Activated effector memory CD4-positive, alpha-beta T cell treated with Interleukin-2 at 50 U/mL for 16 hours (primary cell): Measurements from ENCODE around the gene IDH2.
A peak's percentile ranks its signal among the peaks of the same experiment; 100 is the strongest.

Source experiments
- DNase-seq: peaks from one replicate; pipeline ENCODE4 v3.0.0-alpha.2; 2020

Gene IDH2

DNA sequence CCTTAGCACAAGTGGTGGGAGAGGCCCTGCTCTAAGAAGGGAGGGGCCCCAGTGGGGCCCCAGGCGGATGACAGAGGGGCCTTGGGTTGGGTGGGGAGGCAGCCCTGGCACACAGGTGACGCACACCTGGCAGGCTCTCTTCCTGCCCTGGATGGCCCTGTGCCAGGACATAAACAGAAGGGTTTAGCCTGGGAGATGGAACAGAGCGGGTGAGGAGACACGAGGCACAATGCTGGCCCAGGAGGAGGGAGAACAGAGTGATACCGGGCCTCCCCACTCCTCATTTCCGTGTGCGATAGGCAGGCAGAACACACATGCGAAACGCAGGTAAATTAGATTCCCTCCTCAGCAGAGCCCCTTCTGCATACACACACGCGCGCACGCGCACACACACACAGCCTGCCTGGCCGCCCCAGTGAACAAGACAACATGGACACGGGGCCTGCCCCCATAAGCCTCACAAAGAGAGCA is 39.8 kb downstream of the IDH2 start:
- DNase-seq: peak; percentile 30

DNA sequence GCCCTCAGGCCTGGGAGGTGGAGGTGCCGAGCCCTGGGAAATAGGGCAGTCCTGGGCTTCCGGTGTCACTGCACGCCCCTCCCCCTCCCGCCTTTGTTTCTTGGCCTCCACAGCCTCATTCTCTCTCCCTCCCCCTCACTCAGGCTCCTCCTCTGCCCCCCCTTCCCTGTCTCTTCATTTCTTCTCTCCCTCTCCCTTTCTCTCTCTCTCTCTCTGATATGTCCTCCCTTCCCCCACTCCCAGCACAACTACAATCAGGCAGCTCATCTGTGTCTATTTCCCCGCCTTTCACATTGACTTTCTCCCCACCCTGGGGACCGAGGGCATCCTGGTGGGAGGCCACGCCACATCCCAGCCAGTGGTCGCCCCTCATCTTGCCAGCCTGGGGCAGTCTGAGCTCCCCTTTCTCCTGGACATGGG is 40.2 kb downstream of the IDH2 start:
- DNase-seq: peak; percentile 41

DNA sequence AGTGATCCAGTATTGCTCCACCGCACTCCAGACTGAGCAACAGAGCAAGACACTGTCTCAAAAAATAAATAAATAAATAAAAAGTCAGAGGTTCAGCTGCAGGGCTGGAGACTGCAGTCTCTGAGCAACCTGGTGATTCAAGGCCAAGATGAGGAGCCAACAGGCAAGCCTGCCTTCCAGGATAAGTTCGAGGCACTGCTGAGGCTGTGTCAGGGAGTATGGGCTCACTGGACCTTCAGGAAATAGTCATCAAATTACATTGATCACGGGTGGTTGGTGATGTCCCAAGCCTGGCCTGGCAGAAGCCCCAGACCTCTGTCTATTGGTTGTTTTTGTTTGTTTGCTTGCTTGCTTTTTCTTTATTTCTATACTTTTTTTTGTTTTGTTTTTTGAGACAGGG is 41.5 kb downstream of the IDH2 start:
- no peak for DNase-seq

DNA sequence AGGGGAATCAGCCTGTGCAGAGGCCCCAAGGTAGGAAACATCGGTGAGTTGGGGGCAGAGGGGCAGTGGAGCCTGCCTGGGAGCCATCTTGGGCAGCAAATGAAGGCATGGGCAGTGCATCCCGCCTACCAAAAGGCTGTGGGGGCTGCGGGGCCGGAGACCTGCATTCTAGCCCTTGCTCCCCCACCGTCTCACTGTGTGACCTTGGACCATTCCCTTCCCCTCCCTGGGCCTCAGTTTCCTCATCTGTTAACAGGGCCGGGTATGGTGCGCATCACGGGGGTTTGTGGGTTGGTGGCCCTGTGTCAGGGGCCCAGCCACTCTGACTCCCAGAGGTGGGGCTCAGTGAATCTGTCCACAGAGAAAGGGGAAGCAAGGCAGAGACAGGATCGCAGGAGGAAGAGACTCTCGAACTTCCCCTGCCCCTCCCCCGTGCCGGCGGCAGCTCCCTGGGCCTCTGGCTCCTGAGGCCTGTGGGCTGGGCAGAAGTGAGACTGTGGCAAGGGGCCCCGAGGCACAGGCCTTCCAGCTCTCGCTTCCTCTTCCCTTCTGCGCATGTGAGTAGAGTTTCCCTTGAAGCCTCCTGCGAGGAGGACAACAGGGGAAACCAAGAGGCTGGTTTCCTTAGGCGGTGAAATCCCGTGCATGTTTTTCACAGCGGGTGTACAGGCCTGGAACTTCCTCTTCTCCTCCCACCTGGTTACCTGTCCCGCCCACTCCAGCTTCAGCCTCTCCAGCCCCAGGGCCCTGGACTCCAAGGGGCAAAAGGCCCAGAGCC is 42.9 kb downstream of the IDH2 start:
- peak; percentile 57 for DNase-seq

DNA sequence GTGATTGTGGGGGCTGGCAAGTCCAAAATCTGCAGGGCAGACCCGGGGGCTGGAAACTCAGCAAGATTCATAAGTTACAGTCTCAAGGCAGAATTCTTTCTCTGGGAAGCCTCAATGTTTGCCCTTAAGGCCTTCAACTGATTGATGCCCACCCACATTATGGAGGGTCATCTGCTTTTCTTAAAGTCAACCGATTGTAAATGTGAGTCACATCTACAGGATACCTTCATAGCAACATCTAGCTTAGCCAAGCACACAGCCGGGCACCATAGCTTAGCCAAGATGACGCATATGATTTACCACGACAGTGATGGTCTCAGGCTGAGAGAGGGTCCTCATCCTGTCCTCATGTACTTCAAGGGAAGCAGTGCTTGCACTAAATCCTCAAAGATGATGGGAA is 43.5 kb downstream of the IDH2 start:
- DNase-seq: no peak

DNA sequence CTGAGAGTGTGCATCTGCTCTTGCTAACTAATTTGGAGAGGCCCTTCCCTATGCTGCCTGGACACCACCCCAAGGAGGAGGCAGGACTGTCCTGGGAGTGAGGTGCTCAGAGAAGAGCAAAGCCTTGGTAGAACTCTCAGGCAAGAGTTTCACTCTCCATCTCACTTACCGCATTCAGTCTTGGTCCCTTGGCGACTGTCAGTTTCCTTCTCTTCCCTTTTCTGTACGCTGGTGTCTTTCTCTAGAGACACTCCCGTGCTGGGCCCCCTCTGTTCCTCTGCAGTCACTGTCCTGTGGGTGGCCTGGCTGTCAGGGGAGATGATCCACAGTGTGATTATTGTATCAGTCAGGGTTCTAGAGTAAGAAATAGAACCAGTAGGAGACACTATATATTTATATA is 44.0 kb downstream of the IDH2 start:
- no peak for DNase-seq

DNA sequence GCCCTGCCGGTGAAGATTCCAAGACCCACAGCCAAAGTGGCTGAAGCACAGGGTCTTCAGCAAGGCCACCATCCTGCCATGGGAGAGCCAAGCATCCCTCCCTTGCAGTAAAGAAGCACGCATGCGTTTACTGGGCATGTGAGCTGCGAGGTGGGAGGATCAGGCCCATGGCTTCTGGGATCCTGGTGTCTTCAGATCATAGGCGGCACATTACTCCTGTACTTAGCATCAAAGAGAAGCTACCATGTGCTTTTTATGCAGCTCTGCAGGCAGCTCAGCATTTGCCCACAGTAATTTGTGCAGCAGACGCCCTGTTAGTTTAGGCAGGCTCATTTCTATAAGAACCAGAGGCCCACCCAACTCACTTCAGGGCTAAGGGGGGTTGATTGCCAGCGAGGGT is 45.7 kb downstream of the IDH2 start:
- DNase-seq: no peak

DNA sequence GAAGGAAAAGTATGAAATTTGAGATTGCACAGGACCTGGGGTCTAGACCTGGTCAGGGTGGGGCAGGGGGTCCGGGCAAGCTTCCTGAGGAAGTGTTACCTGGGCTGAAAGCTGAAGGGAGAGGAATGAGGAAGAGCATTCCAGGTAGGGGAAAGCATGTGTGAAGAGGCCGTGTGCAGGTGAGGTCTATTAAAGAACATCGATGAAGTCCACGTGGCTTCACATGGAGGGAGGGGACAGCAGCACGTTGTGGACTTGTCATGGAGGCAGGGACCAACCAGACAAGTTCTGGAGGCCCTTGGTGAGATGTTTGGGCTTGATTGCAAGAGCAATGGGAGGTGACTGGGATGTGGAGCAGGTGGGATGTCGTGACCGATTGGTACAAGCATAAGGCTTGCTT is 47.1 kb downstream of the IDH2 start:
- no peak for DNase-seq

DNA sequence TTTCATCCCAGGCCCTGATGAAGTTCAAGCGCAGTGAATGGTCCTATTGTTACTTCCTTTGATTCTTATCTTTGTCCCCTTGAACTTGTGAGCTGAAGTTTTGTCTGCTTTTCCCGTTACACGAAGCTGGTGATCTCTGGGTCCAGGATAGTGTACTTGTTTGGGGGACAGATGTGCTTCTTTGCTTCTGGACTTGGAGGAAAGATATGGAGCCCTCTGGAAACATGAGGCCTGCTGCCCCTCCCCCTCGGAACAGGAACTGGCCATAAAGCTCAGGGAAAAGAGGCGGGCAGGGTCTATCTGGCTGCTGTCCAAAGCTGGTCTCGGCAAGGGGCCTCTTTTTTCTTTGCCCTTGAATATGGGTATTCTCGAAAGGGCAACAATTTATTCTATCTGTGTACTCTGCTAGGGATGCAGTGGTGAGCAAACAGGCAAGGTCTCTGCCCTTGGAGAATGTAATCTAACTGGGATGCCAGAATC is 47.6 kb downstream of the IDH2 start:
- DNase-seq: no peak

DNA sequence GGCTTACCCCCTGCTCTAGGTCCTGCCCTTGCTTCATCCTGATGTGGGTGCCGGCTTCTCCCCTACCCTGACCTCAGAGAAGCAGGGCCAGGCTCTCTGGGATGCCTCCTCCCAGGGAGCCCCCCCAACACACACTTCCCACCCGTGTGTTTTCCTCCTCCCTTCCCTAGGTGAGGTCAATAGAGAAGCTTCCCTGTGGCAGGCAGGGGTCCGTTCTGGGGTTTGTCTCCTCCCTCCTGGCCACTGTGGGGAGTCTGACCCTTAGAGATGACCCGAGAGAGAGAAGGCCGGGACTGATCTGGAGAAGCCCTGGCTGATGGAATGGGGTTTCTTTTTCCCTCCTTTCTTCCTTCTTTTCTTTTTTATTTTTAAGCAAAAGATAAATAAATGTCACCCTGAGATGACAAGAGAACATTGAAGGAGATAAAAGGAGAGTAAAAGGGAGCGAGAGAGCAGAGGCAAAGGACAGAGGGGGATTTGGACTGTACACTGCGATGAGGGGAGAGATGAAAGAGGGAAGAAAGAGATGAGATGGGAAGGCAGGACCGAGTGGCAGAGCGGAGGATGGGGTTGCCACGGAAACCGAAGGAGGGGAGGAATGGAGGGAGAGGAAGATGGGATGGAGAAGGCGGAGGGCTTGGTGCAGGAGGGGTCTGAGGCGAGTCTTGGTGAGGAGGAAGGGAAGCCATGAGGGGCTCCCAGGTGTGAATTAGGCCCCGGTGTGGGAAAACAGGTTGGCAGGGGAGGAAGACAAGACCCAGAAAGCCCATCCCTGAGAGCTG is 48.4 kb downstream of the IDH2 start:
- DNase-seq: no peak

DNA sequence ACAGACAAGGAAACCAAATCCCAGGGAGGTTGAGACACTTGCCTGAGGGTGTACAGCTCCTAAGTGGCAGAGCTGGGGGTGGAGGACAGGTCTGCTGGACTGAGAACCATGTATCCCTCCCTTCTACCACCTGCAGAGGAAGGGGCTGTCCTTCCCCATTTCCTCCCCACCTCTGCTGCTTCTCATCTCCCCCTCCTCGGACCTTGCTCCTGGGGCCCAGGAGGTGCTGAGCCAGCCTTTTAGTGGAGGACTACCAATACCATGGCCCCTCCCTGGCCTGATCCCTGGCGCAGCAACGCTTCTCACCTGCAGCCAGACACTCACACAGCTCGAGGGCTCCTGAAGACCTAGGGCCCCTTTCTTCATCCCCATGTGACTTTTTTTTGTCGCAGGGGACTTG is 50.4 kb downstream of the IDH2 start:
- DNase-seq: no peak

DNA sequence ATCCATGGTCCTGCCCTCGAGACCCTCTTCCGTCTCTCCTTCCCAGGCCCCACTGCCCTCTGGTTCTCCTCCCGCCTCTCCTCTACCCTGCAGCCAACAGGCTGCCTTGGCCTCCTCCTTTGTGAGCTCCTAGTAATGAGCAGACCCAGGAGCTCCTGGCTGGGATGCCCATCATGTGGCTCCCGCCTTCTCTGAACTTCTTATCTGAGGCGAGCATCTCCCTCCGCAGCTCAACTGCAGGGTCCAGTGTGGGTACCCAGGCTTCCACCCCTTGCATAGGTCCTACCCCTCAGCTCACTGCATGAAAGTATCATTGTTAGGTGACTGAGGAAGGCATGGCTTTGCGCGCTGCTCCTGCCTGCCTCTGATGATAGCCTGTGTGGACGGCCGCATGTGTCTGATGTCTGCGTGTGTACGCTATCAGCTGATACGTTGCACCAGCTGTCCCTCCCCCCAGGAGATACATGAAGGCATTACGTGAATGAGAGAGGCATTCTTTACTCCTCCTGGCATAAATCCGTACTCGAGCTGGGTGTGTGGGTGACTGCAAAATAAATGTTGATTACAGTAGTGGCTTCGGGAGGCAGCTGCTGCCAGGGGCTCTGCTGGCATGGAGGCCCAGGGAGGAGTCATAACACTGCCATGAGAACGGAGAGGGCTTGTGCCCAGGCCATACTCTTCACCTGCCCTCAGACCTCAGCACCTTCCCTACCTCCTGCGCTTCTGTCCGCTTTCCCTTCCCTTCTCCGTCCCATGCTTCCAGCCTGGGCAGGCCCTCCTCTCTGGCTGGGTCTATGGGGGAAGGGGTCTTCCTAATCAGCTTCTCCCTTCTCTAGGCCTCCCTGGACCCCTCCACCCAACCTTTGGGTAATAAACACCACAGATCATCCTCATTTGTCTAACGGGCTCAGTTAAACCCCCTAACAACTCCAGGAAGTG is 52.3 kb downstream of the IDH2 start:
- DNase-seq: no peak

DNA sequence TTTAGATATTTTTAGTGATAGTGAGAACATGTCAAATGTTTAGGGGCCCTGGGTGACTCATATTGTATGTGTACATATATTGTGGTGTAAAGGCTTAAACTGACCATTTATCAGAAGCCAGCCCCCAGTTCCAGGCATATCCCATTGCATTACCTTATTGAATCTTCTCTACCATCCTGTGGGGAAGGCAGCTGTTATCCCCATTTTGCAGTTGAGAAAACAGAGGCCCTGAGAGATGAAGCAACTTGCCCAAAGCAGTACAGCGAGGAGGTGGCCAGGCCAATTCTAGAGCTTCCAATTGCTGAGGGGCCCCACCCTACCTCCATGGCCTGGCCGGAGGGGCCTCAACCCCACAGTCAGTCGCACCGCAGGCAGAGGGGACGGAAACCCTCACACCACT is 53.2 kb downstream of the IDH2 start:
- no peak for DNase-seq

DNA sequence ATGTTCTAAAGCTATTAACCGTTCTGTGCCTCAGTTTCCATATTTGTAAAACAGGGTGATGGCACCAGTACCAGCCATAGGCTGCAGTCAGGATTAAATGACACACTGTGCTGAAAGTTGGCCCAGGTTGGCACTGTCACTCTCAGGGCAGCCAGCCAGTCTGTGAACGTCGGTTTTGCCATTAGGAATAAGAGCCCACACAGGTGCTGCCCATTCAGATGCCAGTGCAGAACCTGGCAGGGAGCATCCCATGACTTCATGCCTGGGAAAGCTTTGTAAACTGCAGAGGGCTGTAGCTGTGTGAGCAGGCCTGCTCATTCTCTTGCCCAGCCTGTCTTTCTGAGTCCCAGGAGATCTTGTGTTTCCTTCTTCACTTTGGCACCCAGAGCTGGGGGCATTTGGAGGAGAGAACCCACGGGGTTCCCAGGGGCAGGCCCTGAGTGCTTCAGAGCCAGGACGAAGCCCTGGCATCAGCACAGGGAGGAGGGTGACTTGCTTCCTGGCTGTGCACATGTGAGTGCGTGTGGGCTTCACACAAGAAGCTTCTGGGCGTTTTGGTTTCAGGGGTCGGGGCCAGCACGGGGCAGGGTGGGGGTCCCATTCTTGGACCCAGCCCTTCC is 54.2 kb downstream of the IDH2 start:
- DNase-seq: no peak

DNA sequence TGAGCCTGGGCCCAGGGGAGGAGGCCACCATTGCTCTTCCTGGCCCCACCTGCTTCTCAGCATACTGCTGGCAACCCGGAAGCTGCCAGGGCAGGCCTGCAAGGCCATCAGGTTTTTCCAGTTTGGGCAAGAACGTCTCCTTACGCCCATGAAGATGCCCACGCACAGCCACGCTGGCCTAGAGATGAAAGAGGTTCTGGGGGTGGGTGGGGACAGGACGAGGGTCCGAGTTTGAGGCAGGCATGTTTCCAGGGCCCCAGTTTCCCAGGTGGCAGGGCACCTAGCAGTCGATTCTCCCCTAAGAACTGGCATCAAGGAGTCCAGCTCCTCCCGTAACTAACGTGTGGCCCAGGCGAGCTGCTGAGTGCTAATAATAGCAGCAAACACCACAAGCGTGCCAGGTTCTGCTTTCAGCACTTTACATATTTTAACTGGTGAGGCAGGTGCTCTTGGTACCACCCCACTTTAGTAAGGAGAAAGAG is 55.3 kb downstream of the IDH2 start:
- DNase-seq: no peak

DNA sequence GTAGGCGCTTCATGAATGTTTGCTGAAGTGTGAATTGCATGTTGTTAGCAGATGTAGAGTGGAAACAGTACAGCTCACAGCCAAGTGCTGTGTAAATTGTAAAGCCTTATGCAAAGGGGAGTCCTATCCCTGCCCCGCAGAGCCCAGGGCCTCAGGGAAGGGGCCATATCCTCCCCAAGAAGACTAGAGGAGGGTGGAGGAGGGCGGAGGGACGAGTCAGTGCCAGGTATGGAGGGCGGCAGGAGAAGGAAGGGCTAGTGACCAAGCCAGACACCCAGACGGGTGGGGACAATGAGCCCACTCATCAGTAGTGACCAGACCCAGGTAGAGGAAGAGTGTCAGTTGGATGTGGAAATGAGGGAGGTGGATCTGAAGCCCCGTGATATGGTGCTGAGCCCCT is 56.0 kb downstream of the IDH2 start:
- DNase-seq: no peak

DNA sequence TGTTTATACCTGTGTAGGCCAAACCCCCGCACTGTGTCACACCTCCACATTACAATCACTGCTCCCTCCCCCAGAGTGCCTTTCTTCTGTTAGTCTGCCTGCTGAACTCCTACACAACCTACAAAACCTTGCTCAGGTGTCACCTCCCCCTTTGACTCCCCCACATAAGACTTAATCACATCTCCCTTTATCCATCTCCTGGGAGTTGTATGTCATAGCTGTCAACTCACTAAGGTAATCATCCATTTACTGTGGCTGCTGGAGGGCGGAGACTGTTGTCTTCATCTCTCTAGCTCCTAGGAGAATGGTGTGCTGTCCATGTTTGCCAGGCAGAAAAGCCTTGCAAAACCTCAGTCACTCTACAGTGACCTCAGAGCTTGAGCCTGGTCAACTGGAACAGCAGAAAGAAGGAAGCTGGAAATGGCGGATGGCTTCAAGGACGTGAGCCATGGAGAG is 57.3 kb downstream of the IDH2 start:
- no peak for DNase-seq

DNA sequence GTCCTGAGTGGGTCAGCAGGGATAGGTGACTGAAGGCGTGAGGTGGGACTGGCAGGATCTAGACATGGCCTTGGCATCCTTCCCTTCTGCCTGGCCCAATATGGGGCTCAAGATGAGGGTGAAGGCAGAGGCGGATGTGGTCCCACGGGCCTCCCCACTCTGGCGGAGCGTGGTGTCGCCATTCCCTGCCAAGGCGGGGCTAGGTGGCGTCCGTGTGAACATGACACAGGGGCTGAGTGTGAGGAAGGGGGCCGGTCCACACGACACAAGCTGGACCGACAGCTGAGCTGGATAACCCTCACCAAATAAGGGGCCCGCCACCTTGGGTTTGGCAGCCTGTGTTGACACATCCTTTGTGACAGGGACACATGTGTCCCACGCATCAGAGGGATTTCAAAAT is 58.1 kb downstream of the IDH2 start:
- no peak for DNase-seq

DNA sequence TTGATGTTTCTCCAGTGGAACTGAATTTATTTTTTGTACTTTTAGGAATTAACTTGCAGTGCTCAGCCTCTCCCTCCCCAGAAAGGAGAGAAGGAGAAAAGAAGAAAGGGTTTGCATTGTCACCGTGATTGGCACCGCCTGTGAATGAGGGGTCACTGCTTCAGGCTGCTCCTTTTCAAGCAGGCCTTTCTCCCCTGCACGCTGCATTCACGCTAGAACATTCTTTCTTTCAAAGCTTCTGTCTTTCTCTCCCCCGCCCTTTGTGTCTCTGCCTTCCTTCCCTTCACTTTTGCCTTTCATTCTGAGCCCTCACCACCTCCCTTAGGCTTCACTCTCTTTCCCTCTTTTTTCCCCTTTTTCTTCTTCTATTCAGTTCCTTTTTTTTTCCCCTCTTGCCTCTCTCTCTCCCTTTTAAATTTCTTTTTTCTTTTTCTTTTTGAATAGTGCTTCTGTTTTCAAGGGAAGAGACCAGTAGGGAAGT is 58.7 kb downstream of the IDH2 start:
- no peak for DNase-seq

DNA sequence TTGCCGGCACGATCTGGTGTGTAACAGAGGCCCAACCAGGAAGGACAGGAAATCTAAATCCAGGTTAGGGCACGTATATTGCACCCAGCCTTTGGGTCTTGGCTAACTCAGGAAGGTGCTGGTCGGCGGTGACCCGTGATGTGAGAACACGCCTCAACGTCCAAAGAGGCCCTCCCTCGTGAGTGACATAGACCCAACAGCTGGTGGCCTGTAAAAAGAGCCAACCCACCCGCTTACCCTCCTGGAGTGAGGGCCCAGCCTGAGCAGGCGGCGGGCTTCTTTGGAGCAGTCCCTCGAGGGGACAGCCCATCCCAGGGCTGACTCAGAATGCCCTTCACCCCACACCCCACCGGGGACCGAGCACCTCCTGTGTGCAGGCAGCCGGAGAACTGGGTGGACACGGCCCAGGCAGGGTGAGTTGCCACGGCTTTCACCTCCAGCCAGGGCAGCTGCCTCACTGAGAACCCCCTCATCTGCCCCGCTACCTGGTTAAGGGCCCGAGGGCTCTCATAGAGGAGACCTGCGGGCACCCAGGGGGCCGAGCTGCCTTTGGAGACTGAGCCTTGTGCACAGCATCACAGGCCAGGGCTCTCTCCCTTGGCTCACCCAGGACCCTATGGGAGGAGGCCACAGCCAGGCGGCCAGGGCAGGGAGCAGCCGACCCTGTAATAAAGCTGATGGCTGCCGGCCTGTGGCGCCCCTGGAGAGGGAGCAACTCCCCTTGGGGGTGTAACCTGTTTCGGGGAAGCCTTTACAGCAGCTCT is 59.3 kb downstream of the IDH2 start:
- DNase-seq: no peak

DNA sequence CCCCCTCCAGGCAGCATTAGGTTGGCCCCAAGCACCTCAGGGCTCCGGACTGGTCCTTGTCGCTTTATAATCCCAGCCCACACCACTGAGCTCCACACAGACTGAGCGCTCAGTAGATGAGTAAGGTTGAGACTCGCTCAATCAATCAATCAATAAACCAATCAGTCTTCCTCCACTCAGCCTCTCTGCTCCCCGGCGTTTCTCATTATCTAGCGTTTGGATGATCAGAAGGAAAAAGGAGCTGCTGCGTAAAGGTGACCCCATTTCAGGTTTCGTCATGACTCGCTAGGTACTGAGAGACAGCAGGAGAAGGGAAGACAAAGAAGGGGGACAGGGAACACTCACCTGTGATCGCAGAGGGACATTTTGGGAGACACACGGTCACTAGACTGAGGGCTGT is 59.9 kb downstream of the IDH2 start:
- no peak for DNase-seq
